GM12872 (cell line): Measurements from ENCODE around the gene UTP3.

Experiments used
- CTCF ChIP-seq: IDR thresholded peaks from 3 replicates; pipeline ENCODE4 v1.5.1; 2011; ENCODE audit warnings: low read depth, mild to moderate bottlenecking, low read length, moderate library complexity; ENCODE audit not compliant: insufficient read depth

The UTP3 gene

DNA sequence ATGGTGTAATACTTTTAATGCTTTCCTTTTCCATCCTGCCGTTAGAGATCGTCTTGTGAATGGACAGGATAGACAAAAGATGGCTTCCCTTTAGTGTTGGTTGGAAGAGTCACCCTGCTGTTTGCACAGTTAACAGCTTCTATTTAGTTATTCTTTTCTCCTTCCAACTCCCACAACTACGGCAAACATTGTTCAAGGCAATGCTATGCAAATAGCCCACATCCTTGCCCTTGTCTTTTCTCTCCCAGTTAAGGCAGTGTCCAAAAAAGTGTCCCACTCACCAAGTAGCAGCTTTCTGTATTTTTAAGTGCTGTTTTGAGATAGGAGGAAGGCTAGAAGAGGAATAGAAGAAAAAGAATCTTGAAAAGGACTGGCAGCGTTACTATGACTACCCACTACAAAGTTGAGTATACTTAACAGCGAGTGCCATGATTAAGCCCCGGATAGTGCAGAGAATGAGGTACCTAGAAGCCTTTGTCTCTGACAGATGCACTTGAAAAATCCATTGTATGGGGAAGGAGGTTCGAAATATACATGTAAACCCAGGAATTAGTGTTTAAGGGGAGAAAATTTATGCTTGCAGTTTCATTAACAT is 21.4 kb downstream of the UTP3 start:
- TF ChIP-seq CTCF: no peak

- TF ChIP-seq CTCF: no peak
These were observed 23.3 kb downstream of the UTP3 start for GRCh38 chr4:70711599-70711998.

- TF ChIP-seq CTCF: no peak
These were observed 23.8 kb downstream of the UTP3 start for GRCh38 chr4:70712150-70712549.

DNA sequence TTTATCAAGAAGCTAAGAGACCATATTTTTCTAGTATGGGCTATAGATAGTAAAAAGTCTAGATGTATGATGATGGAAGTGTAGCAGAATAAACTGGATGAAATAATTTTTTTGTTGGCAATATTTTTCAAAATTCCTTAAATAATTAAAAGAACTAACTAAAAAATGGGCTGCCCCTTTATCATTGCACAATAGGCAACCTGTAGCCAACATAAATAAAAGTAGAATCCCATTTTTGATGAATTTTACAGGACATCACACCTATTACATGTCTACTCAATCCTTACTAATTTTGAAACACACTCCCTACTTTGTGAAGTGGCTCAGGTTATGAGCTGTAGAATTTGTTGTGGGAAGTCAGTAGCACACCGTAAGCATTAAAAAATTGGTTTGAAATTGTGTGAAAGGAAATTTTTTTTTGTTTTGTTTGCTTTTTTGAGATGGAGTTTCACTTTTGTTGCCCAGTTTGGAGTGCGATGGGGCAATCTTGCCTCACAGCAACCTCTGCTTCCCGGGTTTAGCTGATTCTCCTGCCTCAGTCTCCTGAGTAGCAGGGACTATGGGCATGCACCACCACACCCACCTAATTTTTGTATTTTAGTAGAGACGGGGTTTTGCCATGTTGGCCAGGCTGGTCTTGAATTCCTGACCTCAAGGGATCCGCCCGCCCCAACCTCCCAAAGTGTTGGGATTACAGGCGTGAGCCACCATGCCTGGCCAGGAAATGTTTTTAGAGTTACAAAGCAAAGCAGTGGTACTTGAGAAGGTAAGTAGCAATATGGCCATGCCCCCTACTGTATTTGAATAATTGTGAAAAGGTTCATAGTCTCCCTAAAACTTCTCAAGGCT is 24.5 kb downstream of the UTP3 start:
- TF ChIP-seq CTCF: no peak

GRCh38 chr4:70713453-70714078 is 25.2 kb downstream of the UTP3 start:
- TF ChIP-seq CTCF: no peak

DNA sequence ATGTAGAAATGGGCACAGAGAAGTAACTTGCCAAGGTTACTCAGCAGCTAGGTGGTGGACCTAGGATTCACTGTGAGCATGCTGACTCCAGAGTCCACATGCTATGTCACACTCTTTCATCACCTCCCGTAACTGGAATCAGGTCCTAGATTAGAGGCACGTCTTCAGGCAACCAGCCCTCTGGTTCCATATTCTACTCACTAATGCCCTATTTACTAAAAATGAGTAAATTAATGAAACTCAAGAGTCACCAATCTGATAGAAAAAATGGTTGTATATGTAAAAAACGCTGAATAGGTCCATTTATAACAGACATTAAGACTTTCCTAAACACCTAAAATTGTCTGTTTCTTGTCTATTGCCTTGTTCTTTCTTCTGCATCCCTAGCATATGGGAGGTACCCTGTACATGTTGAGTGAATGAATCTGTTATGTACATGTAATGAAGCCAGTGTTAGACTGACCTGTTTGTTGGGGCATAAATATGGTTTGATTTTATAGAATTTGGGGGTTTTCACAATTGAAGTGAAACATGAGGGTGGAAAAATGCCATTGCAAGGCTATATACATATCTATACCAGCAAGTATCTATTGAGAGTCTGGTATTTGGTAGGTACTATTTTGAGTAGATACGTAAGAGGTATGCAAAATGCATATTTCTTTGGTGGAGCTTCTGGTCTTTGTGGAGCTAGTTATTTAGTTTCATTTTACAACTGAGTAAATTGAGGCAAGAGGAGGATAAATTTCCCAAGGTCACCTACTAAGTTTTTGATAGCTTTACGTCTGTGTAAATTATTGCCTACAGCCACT is 26.0 kb downstream of the UTP3 start:
- TF ChIP-seq CTCF: no peak

DNA sequence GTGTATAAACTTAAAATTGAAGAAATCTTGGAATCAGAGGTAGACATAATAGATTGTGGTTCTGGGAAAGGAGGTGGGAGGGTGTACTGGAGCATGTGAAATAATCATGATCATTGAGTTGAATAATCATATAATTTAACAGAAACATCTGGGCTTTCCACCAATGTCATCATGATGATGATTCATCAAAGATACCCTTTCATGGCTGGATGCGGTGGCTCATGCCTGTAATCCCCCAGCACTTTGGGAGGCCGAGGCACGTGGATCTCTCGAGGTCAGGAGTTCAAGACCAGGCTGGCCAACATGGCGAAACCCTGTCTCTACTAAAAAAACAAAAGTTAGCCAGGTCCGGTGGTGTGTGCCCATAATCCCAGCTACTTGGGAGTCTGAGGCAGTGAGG is 26.8 kb downstream of the UTP3 start:
- TF ChIP-seq CTCF: no peak
